ENCODE measurements around the gene ST3GAL4. TPM values are rescaled to one million over a fixed set of nuclear protein-coding genes. Genes with fewer than 3 reads are reported as not detected.

ST3GAL4 gene
- total and polyA plus RNA-seq, 8 donors, result 30.2 to 38.8 (median 34.6) TPM

- intact Hi-C loops (cut with DNase I), result no loop called here
Measured at GRCh38 chr11:126417091-126417862, 61.8 kb downstream of the ST3GAL4 start.

GRCh38 chr11:126418887-126419286 lies 63.4 kb downstream of the ST3GAL4 start:
- H3K27me3 ChIP-seq, result no peaks in the 10 kb centered on the region
- intact Hi-C loops (cut with DNase I), result no loop called here
- H3K9me3 ChIP-seq, result no peaks in the 10 kb centered on the region
- peaks cover 27 to 30% of the 10 kb centered on the region in 2 donors for H3K4me1 ChIP-seq
- TF ChIP-seq, protein P1, sequence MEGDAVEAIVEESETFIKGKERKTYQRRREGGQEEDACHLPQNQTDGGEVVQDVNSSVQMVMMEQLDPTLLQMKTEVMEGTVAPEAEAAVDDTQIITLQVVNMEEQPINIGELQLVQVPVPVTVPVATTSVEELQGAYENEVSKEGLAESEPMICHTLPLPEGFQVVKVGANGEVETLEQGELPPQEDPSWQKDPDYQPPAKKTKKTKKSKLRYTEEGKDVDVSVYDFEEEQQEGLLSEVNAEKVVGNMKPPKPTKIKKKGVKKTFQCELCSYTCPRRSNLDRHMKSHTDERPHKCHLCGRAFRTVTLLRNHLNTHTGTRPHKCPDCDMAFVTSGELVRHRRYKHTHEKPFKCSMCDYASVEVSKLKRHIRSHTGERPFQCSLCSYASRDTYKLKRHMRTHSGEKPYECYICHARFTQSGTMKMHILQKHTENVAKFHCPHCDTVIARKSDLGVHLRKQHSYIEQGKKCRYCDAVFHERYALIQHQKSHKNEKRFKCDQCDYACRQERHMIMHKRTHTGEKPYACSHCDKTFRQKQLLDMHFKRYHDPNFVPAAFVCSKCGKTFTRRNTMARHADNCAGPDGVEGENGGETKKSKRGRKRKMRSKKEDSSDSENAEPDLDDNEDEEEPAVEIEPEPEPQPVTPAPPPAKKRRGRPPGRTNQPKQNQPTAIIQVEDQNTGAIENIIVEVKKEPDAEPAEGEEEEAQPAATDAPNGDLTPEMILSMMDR (IDR thresholded peaks at IDR 0.05), result no peak
- H3K36me3 ChIP-seq, result peaks cover 0 to 6% of the 10 kb centered on the region in 2 donors
- no peak for DNase-seq
- no peak for ATAC-seq
- H3K27ac ChIP-seq, result peak overlapping the region in 1 of 2 donors; percentile 17
- H3K4me3 ChIP-seq, result no peak overlapping the region

More at GRCh38 chr11:126417091-126417862, 61.8 kb downstream of the ST3GAL4 start:
- H3K4me1 ChIP-seq, result peaks cover 27 to 30% of the 10 kb centered on the region in 2 donors
- ATAC-seq (no peak), DNase-seq (no peak)
- no peaks in the 10 kb centered on the region for H3K9me3 ChIP-seq
- H3K36me3 ChIP-seq, result peaks cover 0 to 15% of the 10 kb centered on the region in 2 donors
- peak overlapping the region; percentile 69 to 78 for H3K27ac ChIP-seq
- peak overlapping the region in 1 of 2 donors; percentile 52 for H3K4me3 ChIP-seq
- TF ChIP-seq, protein P1 (IDR thresholded peaks at IDR 0.05), result no peak
- H3K27me3 ChIP-seq, result no peaks in the 10 kb centered on the region

DNA sequence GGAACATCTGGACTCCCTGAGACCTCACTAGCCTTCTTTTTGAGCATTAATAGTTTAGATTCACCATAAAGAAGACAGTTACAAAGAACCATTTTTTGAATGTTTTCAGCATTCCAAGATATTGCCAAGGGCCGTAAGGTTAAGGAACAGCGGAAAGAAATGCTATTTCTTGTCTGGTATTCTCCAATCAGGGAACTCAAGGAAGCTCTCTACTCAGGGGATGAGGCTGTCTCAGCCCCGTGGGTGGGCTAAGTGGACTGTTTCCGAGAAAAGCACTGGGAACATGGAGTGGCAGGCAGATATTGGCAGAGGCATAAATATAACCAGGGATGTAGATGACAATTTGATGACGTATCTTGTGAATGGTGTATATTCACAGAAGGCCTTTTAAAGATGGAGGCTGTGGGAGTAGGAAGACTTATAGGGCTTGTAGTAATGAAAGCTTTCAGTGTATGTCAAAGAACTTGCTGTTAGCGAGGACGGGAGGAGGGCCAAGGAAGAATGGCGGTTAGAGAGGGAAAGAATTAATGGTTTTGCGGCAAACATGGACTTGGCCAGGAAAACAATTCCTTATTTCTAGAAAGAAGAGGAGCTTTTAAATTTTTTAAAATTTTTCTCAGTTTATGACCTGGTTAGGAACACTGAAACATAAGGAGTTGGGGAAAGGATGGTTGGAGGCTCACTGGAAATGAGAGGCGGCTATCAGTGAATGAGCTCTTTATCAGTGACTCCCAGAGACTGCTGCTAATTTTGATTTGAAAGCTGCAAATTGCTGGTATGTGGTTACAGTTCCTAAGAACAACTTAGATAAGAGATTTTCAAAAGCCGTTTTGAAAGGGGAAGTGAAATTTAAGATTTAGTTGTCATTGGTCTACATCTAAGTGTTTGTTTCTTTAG lies 64.6 kb downstream of the ST3GAL4 start:
- DNase-seq (peak in 2 of 4 donors; percentile 63 to 71), ATAC-seq (no peak)
- Histone ChIP-seq H3K27me3 (no peaks in the 10 kb centered on the region), H3K4me3 (no peak overlapping the region), H3K27ac (peak overlapping the region in 1 of 2 donors; percentile 34), H3K4me1 (peaks cover 19 to 23% of the 10 kb centered on the region in 2 donors), H3K9me3 (no peaks in the 10 kb centered on the region), H3K36me3 (no peaks in the 10 kb centered on the region)
- intact Hi-C loops (cut with DNase I), result no loop called here
- TF ChIP-seq, protein P1 (IDR thresholded peaks at IDR 0.05), result no peak

DNA sequence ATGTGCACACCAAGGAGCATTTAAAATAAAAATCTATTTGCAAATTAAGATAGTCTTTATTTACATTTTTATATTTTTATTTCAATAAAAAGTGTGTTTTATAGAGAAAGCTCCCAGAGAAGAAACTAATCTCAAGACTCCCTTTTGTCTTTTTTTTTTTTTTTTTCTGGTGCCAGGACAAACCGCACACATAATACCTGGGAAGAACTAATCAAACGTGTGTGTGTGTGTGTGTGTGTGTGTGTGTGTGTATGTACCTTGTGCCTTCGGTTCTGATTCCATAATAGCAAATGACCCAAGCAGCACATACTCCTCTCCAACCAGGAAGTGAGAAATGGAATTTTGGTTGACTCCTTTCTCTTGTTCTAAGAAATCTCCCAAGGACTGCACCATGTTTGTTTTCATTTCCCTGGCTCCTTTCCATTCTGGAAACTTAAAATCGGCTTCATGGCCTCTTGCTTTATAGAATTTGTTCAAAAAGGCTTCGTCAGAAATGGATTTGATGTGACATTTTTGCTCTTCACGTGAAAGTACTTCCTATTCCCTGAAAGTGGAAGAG lies 65.3 kb downstream of the ST3GAL4 start:
- TF ChIP-seq, protein P1 (IDR thresholded peaks at IDR 0.05), result no peak
- no peaks in the 10 kb centered on the region for H3K9me3 ChIP-seq
- H3K27ac ChIP-seq, result peak overlapping the region; percentile 24 to 34
- H3K27me3 ChIP-seq, result no peaks in the 10 kb centered on the region
- no peak for ATAC-seq
- no peak overlapping the region for H3K4me3 ChIP-seq
- H3K4me1 ChIP-seq, result peaks cover 14 to 19% of the 10 kb centered on the region in 2 donors
- DNase-seq, result peak in 2 of 4 donors; percentile 20 to 33
- intact Hi-C loops (cut with DNase I), result no loop called here
- H3K36me3 ChIP-seq, result no peaks in the 10 kb centered on the region

Measured in left lung (tissue), 10 donors.